HL-60/S4 (cell line): ENCODE data around the gene HMCES.
"Not testable (repeated sequence)": the region's sequence is repeated elsewhere in the genome, so short reads cannot be mapped to it uniquely, and the experiment has no call there.

ENCODE experiments used
- in situ Hi-C: fragments of 300-500 bp; cut with MboI; formaldehyde crosslinking; loops from 2 replicates; pipeline ENCODE4 v1.14.3; 2022; ENCODE audit warnings: low sequenced_read_pairs

The HMCES gene

GRCh38 chr3:129316248-129317013 lies 37.8 kb downstream of the HMCES start:
- in situ Hi-C loops: no loop called here

DNA sequence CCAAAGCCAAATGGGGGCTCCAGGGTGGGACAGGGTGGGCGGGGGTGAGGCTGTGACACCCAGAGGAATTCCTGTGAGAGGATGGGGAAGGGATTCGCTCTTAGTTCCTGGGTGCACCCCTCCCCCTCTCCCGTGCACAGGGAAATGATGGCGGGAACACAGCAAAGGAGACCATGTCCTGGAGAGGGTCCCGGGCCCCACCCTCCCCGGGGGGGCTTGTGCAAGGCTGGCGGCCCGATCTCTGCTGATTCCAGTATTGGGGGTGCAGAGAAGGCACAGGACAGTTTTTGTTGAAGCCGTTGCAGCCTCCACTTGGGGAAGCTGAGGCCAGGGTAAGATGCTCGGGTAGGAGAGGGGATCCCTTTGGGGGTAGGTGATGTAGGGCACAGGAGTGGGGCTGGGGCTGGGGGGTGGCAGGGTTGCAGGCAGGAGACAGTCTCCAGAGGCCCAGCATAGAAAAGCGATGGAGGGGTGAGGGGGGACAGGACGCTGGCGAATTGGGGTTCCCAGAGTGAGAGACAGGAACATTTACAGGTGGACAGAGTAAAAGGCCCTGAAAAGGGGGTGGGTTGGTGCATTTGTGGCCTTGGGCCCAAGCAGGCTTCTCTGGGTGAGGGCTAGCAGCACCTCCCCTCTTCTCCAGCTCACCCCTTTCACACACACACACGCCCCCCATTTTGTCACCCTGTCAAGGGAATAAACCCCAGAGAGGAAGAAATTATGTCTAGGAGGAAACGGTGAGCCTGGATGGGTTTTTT lies 38.5 kb downstream of the HMCES start:
- in situ Hi-C loops: no loop called here

DNA sequence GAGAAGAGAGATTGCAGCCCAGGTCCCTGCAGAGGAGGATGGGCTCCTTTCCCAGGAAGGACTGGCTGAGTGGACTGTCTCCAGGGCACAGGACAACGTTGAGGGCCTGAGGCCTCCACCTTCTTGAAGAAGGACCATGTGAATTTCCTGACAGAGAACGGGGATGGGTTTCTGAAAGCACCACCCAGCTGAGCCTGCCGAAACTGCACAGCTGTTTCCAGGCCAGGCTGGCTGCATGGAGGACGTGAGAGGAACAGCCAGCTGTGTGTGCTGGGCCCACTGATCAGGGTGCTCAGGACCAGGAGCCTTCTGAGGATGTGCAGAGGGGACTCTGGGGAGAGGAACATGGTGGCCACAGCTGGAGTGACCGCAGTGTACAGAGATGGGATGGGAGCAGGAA lies 39.2 kb downstream of the HMCES start:
- in situ Hi-C loops: no loop called here

GRCh38 chr3:129318921-129319320 lies 40.3 kb downstream of the HMCES start:
- in situ Hi-C loops: no loop called here

- in situ Hi-C loops: no loop called here
These were observed 41.6 kb downstream of the HMCES start for GRCh38 chr3:129320261-129320660.

GRCh38 chr3:129320825-129321487 lies 42.3 kb downstream of the HMCES start:
- in situ Hi-C loops: no loop called here

DNA sequence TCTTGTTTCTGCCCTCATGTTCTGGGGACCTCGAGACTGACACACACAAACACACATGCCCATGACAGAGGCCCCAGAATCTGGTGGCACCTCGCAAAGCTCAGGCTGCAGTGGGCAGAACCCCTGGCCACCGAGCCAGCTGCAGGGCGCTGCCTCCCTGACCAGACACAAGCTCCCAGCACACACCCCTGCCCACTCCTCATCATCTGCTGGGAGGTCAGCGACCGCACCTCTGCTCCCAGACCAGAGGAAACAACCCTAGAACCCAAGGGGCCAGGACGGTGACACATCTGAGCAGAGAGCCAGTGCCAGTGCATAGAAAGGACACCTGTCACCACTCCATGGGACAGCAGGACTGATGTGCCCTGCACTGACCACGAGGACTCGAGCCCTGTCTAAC lies 43.2 kb downstream of the HMCES start:
- in situ Hi-C loops: no loop called here

DNA sequence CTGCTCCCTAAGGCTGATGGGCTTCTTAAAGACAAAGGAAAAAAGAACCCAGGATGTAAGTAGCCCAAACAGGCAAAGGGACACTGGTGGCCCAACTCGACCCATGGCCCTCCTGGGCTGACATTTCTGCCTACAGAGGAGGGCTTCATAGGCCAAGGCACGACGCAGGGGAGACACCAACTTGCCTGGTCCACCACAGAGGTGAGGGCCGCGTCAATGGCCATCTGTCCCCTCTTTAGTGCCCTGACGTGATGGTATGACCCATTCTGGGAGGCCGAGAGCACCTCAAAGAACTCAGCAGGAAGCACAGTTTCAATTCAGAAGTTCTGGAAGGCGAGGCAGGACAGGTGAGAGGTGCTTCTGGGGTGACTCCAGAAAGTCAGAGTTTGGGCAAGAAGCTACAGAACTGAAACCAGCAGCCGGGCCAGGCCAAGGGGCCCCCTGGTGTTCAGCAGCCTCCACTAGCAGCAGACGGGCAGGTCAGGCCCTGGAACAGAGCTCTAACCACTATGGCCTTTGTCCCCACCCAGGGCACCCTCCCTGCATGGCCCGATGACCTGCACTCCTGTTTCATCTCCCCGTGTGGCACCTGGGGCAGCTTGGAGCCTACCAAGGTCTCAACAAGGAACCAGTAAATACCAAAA lies 45.1 kb downstream of the HMCES start:
- in situ Hi-C loops: no loop called here

- in situ Hi-C loops: no loop called here
These were observed 46.2 kb downstream of the HMCES start for GRCh38 chr3:129324855-129325254.

- in situ Hi-C loops: no loop called here
These were observed 46.7 kb downstream of the HMCES start for GRCh38 chr3:129325383-129325782.

DNA sequence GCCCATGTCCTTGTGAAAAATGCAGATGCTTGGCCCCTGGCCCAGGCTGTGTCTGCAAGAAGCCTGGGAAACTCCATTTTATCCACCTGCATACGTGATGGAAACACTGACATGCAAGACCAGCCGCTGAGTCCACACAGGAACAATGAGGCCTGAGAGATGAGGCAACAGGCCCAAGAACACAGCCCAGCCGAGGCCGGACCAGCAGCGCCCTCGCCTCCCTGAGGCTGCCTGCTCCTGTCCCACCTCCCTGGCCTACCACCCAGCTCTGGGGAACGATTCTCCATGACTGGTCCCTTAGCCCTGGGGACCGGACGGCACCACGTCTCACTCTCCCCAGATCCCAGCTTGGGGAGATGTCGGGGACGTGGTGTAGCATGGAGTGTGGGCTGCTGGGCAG lies 47.5 kb downstream of the HMCES start:
- in situ Hi-C loops: no loop called here

DNA sequence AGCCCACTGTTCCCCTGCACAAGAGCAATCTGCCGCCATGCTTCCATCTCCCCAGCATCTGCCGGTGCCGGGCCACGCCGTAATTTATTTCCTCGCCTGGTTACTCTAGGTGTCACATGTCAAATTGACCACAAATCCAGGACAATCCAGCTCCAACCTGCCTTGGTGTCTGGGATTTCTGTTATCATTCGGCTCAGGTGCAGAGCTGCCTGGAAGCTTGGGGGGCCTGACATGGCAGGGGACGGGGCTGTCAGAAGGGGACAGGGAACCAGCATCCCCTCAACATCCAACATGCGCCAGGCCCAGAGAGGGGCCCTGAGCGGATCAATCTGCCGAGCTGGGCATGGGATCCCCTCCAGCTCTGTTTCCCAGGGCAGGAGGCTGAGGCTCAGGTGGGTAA lies 47.9 kb downstream of the HMCES start:
- in situ Hi-C loops: no loop called here

DNA sequence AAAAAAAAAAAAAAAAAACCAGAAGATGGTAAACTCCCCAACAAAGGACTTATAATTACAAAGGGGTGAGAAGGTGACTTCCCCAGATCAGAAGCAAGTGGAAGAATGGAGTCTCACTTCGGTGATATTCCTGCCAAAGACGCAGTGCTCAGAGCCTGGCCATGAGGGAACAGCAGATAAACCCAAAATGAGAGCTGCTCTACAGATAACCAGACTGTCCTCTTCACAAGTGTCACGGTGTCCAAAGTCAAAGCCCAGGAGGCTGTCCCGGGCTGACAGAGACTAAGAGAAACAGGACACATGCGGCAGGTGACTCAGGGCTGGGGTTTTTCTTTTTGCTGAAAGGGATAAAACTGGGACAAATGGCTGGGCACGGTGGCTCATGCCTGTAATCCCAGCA lies 48.8 kb downstream of the HMCES start:
- in situ Hi-C loops: no loop called here

DNA sequence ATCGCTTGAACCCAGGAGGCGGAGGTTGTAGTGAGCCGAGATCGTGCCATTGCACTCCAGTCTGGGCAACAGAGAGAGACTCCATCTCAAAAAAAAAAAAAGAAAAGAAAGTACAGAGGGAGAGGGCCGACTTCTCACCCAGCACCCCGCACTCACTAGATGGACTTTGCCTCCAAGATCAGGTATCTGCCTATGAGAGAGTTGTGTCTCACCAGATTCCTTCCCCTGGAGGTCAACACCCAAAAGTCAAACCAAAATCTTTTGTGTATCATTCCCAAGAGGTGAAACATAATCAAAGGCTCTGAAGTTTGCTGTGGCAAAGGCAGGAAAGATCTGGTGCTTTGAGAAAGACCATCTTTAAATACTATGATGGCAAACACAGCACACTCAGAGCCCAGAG lies 51.2 kb downstream of the HMCES start:
- in situ Hi-C loops: no loop called here

GRCh38 chr3:129330409-129330808 lies 51.7 kb downstream of the HMCES start:
- in situ Hi-C loops: no loop called here

GRCh38 chr3:129333891-129334290 lies 55.2 kb downstream of the HMCES start:
- in situ Hi-C loops: no loop called here

GRCh38 chr3:129336093-129336706 lies 57.5 kb downstream of the HMCES start:
- in situ Hi-C loops: no loop called here

DNA sequence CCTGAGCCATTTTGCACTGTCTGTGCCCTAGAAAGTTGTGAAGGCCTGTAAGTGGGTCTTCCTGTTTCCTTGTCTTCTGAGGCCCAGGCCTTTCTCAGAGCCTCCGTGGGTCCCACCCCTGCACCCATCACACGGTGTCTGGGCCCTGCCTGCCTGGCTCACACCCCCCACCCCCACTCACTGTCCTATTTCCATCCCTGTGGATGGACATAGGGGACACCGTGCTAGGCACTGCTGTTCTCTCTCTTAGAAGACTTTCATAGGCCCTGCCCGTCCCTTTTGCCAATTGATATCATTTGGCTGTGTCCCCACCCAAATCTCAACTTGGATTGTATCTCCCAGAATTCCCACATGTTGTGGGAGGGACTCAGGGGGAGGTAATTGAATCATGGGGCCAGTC lies 59.0 kb downstream of the HMCES start:
- in situ Hi-C loops: not testable (repeated sequence)

DNA sequence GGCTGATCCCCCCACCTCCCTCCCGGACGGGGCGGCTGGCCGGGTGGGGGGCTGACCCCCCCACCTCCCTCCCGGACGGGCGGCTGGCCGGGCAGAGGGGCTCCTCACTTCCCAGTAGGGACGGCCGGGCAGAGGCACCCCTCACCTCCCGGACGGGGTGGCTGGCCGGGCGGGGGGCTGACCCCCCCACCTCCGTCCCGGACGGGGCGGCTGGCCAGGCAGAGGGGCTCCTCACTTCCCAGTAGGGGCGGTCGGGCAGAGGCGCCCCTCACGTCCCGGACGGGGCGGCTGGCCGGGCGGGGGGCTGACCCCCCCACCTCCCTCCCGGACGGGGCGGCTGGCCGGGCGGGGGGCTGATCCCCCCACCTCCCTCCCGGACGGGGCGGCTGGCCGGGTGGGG lies 60.5 kb downstream of the HMCES start:
- in situ Hi-C loops: not testable (repeated sequence)

DNA sequence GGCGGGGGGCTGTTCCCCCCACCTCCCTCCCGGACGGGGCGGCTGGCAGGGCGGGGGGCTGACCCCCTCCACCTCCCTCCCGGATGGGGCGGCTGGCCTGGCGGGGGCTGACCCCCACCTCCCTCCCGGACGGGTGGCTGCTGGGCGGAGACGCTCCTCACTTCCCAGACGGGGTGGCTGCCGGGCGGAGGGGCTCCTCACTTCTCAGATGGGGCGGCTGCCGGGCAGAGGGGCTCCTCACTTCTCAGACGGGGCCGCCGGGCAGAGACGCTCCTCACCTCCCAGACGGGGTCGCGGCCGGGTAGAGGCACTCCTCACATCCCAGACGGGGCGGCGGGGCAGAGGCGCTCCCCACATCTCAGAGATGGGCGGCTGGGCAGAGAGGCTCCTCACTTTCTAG lies 61.2 kb downstream of the HMCES start:
- in situ Hi-C loops: not testable (repeated sequence)
